PC-9 (cell line): ENCODE measurements around the gene GEMIN2. TPM values are rescaled to one million over a fixed set of nuclear protein-coding genes. Genes with fewer than 3 reads are reported as not detected.
A peak's percentile ranks its signal among the peaks of the same experiment; 100 is the strongest.

ENCODE experiments used
- BruUV-seq: library from RNA; stranded (reverse); fragments of 400-500 nt; replicated peaks from 2 replicates; lab custom pipeline; 2021; lab: Mats Ljungman, UMichigan
- CTCF ChIA-PET: fragments of 300-600 bp; sonication (Branson Sonifier 250); formaldehyde crosslinking; loops from one replicate; lab custom pipeline; 2022; ENCODE audit warnings: antibody characterized with exemption; lab: Charles Lee
- POLR2A ChIA-PET: fragments of 300-600 bp; sonication (Branson Sonifier 250); formaldehyde crosslinking; loops from one replicate; lab custom pipeline; 2022; ENCODE audit warnings: antibody characterized with exemption; ENCODE audit not compliant: unreplicated experiment; lab: Charles Lee
- DNase-seq, 2 experiments: peaks; one replicate each; pipeline versions ENCODE4 v3.0.0 to v3.0.0-alpha.2; 2015 to 2022; ENCODE audit warnings: mixed read lengths in 1 of 2
- H2AFZ ChIP-seq: fragments of 200-600 bp; sonication (generic); 2 replicates; pipeline ENCODE4 v1.8.1; 2017; ENCODE audit warnings: antibody characterized with exemption
- H3F3A ChIP-seq: fragments of 200-600 bp; sonication (generic); 2 replicates; pipeline ENCODE4 v1.8.1; 2017; ENCODE audit warnings: antibody characterized with exemption, mild to moderate bottlenecking, low read depth; ENCODE audit not compliant: insufficient read depth
- H3K27ac ChIP-seq: fragments of 200-600 bp; sonication (generic); 2 replicates; pipeline ENCODE4 v1.6.1; 2016; ENCODE audit warnings: mixed run types
- H3K27me3 ChIP-seq: fragments of 200-600 bp; sonication (generic); 2 replicates; pipeline ENCODE4 v1.6.1; 2016; ENCODE audit warnings: low read depth, mixed run types; ENCODE audit not compliant: insufficient read depth
- H3K36me3 ChIP-seq: fragments of 200-600 bp; sonication (generic); 2 replicates; pipeline ENCODE4 v1.6.1; 2016; ENCODE audit warnings: low read depth, mixed run types
- H3K4me1 ChIP-seq: fragments of 200-600 bp; sonication (generic); replicated peaks from 2 replicates; pipeline ENCODE4 v1.6.1; 2016; ENCODE audit warnings: mixed run types; ENCODE audit not compliant: insufficient read depth
- H3K4me2 ChIP-seq: fragments of 200-600 bp; sonication (generic); 2 replicates; pipeline ENCODE4 v1.6.1; 2017; ENCODE audit warnings: mixed run types
- H3K4me3 ChIP-seq: fragments of 200-600 bp; sonication (generic); 2 replicates; pipeline ENCODE4 v1.6.1; 2016; ENCODE audit warnings: mixed run types
- H3K79me2 ChIP-seq: fragments of 200-600 bp; sonication (generic); 2 replicates; pipeline ENCODE4 v1.6.1; 2017; ENCODE audit warnings: low read depth, mixed run types
- H3K9me2 ChIP-seq: fragments of 200-600 bp; sonication (generic); 2 replicates; pipeline ENCODE4 v1.8.1; 2017; ENCODE audit warnings: mild to moderate bottlenecking; ENCODE audit not compliant: insufficient read depth
- H3K9me3 ChIP-seq: fragments of 200-600 bp; sonication (generic); 2 replicates; pipeline ENCODE4 v1.8.1; 2016; ENCODE audit warnings: low read depth; ENCODE audit not compliant: insufficient read depth
- H4K20me1 ChIP-seq: fragments of 200-600 bp; sonication (generic); 2 replicates; pipeline ENCODE4 v1.8.1; 2017; ENCODE audit not compliant: insufficient read depth
- EZH2 ChIP-seq: fragments of 200-600 bp; sonication (generic); IDR thresholded peaks from 2 replicates; pipeline ENCODE4 v1.8.0; 2017; ENCODE audit warnings: antibody characterized with exemption, low read depth
- intact Hi-C: fragments of 100-400 bp; cut with micrococcal nuclease; formaldehyde crosslinking; loops from one replicate; pipeline ENCODE4 v1.10.0; 2022; ENCODE audit not compliant: unreplicated experiment
- total RNA-seq: library from RNA; stranded (reverse); gene quantifications from 2 replicates; pipeline ENCODE4 v1.2.3, GENCODE V29; 2021
- TF ChIP-seq, protein P1 (sequence below): fragments of 200-600 bp; sonication (generic); conservative IDR thresholded peaks from 2 replicates; pipeline ENCODE4 v1.6.1; 2017; ENCODE audit warnings: mixed run types, antibody characterized with exemption, mild to moderate bottlenecking, moderate library complexity

The GEMIN2 gene
- total RNA-seq, 1 experiment from 2014 or later, result 13.4 TPM

DNA sequence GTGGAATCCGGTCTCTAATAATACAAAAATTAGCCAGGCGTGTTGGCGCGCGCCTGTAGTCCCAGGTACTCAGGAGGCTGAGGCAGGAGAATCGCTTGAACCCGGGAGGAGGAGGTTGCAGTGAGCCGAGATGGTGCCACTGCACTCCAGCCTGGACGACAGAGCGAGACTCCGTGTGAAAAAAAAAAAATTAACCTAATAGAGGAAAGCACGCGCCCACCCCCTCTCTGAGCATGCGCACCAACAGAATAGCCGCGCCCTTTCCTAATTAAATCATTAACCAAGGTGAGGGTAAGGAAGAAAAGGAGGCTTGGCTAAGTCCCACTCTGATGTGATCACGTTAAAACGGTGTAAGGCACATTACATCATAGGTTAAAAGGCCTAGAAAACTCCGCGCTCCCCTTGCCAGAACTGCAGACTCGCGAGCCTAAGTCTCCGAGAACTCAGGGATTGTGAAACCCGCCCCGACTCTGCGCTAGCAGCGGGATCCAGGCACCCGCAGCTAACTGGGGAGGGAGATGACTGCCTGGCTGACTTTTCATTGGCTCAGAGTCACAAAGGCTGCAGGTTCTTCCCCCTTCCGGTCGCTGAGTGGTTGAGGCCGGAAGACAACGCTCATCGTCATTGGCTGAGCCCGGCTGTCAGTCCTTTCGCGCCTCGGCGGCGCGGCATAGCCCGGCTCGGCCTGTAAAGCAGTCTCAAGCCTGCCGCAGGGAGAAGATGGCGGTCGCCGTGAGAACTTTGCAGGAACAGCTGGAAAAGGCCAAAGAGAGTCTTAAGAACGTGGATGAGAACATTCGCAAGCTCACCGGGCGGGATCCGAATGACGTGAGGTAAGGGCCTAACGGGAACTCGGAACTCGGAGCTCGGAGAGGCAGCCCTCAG is 60.7 kb downstream of the GEMIN2 start, which contains the start of gene PNN:
Gene PNN (plus strand): TSS at position 695 of the 885 bp plus-strand sequence. CDS start 26 bp downstream, at position 721.
- peak; percentile 92 to 96 for DNase-seq
- Histone ChIP-seq H2AFZ (peak within 1 kb of the TSS; percentile 91), H3K27me3 (no peaks in the 10 kb centered on the region), H3K27ac (peak within 1 kb of the TSS; percentile 95), H3K9me3 (no peaks in the 10 kb centered on the region), H3K4me2 (peak within 1 kb of the TSS; percentile 87), H3F3A (peaks cover 52% of the 10 kb centered on the region), H3K36me3 (peaks cover 38% of the 10 kb centered on the region), H3K4me1 (peaks cover 21% of the 10 kb centered on the region), H3K79me2 (peaks cover 58% of the 10 kb centered on the region), H3K9me2 (no peaks in the 10 kb centered on the region), H4K20me1 (peaks cover 16% of the 10 kb centered on the region), H3K4me3 (peak within 1 kb of the TSS; percentile 95)
- ChIA-PET CTCF (no interaction called here), POLR2A (no interaction called here)
- BruUV-seq, result no TSS peak
- intact Hi-C loops, result loop anchor here (2.0 to 10.0 kb wide), 3 partner anchors 42 to 92 kb away; partner anchors contain the start of gene SEC23A
- TF ChIP-seq, protein P1, sequence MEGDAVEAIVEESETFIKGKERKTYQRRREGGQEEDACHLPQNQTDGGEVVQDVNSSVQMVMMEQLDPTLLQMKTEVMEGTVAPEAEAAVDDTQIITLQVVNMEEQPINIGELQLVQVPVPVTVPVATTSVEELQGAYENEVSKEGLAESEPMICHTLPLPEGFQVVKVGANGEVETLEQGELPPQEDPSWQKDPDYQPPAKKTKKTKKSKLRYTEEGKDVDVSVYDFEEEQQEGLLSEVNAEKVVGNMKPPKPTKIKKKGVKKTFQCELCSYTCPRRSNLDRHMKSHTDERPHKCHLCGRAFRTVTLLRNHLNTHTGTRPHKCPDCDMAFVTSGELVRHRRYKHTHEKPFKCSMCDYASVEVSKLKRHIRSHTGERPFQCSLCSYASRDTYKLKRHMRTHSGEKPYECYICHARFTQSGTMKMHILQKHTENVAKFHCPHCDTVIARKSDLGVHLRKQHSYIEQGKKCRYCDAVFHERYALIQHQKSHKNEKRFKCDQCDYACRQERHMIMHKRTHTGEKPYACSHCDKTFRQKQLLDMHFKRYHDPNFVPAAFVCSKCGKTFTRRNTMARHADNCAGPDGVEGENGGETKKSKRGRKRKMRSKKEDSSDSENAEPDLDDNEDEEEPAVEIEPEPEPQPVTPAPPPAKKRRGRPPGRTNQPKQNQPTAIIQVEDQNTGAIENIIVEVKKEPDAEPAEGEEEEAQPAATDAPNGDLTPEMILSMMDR, result no peak
- no peak for TF ChIP-seq EZH2

GRCh38 chr14:39175445-39176262 is 61.5 kb downstream of the GEMIN2 start:
- no peak for DNase-seq
- H2AFZ ChIP-seq, result no peak overlapping the region
- CTCF ChIA-PET, result no interaction called here
- H3K4me1 ChIP-seq, result peaks cover 21% of the 10 kb centered on the region
- H3K27ac ChIP-seq, result peak overlapping the region; percentile 57
- TF ChIP-seq, protein P1, result no peak
- TF ChIP-seq EZH2, result no peak
- BruUV-seq, result TSS peak; percentile 67
- peak overlapping the region; percentile 95 for H3K4me3 ChIP-seq
- POLR2A ChIA-PET, result no interaction called here
- intact Hi-C loops, result loop anchor here (2.0 to 10.0 kb wide), 2 partner anchors 71 to 91 kb away; partner anchors contain the start of gene SEC23A
- peak overlapping the region; percentile 87 for H3K4me2 ChIP-seq
- H3K27me3 ChIP-seq, result no peaks in the 10 kb centered on the region
- H3F3A ChIP-seq, result peaks cover 54% of the 10 kb centered on the region
- H3K9me3 ChIP-seq, result no peaks in the 10 kb centered on the region
- H3K79me2 ChIP-seq, result peaks cover 57% of the 10 kb centered on the region
- peaks cover 16% of the 10 kb centered on the region for H4K20me1 ChIP-seq
- no peaks in the 10 kb centered on the region for H3K9me2 ChIP-seq
- peaks cover 47% of the 10 kb centered on the region for H3K36me3 ChIP-seq
